Measurements from ENCODE around the gene FOXS1.

- TF ChIP-seq, protein P1, sequence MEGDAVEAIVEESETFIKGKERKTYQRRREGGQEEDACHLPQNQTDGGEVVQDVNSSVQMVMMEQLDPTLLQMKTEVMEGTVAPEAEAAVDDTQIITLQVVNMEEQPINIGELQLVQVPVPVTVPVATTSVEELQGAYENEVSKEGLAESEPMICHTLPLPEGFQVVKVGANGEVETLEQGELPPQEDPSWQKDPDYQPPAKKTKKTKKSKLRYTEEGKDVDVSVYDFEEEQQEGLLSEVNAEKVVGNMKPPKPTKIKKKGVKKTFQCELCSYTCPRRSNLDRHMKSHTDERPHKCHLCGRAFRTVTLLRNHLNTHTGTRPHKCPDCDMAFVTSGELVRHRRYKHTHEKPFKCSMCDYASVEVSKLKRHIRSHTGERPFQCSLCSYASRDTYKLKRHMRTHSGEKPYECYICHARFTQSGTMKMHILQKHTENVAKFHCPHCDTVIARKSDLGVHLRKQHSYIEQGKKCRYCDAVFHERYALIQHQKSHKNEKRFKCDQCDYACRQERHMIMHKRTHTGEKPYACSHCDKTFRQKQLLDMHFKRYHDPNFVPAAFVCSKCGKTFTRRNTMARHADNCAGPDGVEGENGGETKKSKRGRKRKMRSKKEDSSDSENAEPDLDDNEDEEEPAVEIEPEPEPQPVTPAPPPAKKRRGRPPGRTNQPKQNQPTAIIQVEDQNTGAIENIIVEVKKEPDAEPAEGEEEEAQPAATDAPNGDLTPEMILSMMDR (conservative IDR thresholded peaks at IDR 0.05; ENCODE audit: low read depth in 2 of 2): no peak
- TF ChIP-seq POLR2AphosphoS5 (IDR thresholded peaks at IDR 0.05; ENCODE audit: low read depth) (no peak), EZH2 (IDR thresholded peaks at IDR 0.05; ENCODE audit: low read depth, unreplicated experiment) (no peak)
- TF ChIP-seq, protein P2, sequence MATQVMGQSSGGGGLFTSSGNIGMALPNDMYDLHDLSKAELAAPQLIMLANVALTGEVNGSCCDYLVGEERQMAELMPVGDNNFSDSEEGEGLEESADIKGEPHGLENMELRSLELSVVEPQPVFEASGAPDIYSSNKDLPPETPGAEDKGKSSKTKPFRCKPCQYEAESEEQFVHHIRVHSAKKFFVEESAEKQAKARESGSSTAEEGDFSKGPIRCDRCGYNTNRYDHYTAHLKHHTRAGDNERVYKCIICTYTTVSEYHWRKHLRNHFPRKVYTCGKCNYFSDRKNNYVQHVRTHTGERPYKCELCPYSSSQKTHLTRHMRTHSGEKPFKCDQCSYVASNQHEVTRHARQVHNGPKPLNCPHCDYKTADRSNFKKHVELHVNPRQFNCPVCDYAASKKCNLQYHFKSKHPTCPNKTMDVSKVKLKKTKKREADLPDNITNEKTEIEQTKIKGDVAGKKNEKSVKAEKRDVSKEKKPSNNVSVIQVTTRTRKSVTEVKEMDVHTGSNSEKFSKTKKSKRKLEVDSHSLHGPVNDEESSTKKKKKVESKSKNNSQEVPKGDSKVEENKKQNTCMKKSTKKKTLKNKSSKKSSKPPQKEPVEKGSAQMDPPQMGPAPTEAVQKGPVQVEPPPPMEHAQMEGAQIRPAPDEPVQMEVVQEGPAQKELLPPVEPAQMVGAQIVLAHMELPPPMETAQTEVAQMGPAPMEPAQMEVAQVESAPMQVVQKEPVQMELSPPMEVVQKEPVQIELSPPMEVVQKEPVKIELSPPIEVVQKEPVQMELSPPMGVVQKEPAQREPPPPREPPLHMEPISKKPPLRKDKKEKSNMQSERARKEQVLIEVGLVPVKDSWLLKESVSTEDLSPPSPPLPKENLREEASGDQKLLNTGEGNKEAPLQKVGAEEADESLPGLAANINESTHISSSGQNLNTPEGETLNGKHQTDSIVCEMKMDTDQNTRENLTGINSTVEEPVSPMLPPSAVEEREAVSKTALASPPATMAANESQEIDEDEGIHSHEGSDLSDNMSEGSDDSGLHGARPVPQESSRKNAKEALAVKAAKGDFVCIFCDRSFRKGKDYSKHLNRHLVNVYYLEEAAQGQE (IDR thresholded peaks at IDR 0.05; ENCODE audit: unreplicated experiment): no peak
These were observed 11.4 kb downstream of the FOXS1 start for GRCh38 chr20:31833931-31834521.
